WI38 (cell line): ENCODE data around the gene CDH12.

Experiments used
- H3K4me3 ChIP-seq: 2 replicates; pipeline ENCODE4 v1.5.1; 2011; ENCODE audit warnings: low read depth, mild to moderate bottlenecking, control low read depth, low read length
- CTCF ChIP-seq: IDR thresholded peaks from 2 replicates; pipeline ENCODE4 v1.5.1; 2012; ENCODE audit warnings: low read depth, mild to moderate bottlenecking, control low read depth, low read length

The CDH12 gene

DNA sequence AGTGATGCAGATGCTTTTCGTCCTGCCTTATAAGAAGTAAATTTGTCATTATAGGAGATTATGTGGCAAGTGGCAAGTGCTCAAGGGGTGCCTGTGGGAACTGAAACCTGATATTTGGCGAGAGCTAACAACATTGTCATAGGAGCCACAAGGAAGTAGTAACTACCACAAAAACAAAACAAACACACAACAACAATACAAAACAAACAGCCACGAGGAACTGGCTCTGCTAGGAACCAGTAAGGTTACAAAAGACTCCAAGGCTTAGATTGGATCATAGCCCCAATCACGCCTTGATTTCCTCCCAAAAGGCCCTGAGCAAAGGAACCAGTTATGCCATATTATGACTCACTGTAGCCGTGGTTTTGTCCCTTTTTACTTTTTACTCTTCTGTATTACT, 1045.2 kb downstream of the CDH12 start:
- no peak for TF ChIP-seq CTCF

GRCh38 chr5:21806943-21807342, 1046.2 kb downstream of the CDH12 start:
- no peak overlapping the region for H3K4me3 ChIP-seq

More for the DNA sequence above, 1045.2 kb downstream of the CDH12 start:
- H3K4me3 ChIP-seq, result no peak overlapping the region

GRCh38 chr5:21806271-21806670, 1046.9 kb downstream of the CDH12 start:
- H3K4me3 ChIP-seq, result no peak overlapping the region
- no peak for TF ChIP-seq CTCF

More at GRCh38 chr5:21806943-21807342, 1046.2 kb downstream of the CDH12 start:
- TF ChIP-seq CTCF, result no peak

- TF ChIP-seq CTCF, result no peak
- H3K4me3 ChIP-seq, result no peak overlapping the region
Measured at GRCh38 chr5:21802869-21803490, 1050.2 kb downstream of the CDH12 start.

DNA sequence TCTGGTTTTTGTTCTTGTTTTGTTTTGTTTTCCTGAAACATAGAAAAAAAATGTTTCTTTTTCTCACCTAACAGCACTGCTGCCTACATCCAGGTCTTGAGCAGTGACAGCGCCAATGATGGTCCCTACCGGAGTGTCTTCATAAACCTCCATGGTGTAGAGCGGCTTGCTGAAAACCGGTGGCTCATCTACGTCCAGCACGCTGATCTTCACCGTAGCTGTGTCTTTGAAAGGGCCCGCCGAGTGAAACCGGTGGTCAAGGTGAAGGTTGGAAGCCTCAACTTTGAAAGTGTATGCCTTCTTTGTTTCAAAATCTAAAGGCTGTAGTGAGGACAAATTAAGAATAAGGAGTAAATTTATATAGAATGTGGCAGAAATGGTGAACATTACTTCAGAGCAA, 1051.0 kb downstream of the CDH12 start:
- no peak for TF ChIP-seq CTCF
- no peak overlapping the region for H3K4me3 ChIP-seq

- TF ChIP-seq CTCF, result no peak
- H3K4me3 ChIP-seq, result no peak overlapping the region
Measured at GRCh38 chr5:21792748-21793147, 1060.4 kb downstream of the CDH12 start.

DNA sequence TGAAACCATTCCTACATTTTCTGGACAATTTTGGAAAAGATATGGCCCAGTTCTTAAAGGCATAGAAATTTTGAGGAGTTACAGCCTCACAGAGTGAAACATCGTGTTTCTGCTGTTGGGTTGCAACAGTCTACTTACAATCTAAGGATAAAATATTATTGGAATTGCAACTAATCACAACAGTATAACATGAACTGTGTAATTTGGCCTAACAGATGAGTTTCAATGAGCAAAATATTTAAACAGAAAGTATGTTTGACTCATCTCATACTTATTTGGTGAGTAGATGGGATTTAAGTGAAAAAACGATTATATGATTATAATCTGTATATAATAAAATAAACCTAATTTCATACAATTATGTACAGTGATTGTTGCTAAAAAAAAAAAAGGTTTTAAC, 1061.8 kb downstream of the CDH12 start:
- TF ChIP-seq CTCF, result no peak
- no peak overlapping the region for H3K4me3 ChIP-seq
